Upper lobe of left lung (tissue), 4 donors: ENCODE measurements around the gene KCNIP3.

Source experiments
- CTCF ChIP-seq, 6 experiments: fragments of 450-650 bp in 4 of 6; fragments of 200-600 bp in 2 of 6; sonication (generic) in 2 of 6; IDR thresholded peaks; one replicate each; pipeline ENCODE4 v1.5.1; 2016 to 2019; ENCODE audit warnings: antibody characterized with exemption in 6 of 6
- EP300 ChIP-seq, 4 donors: sonication (generic); formaldehyde crosslinking; IDR thresholded peaks; one replicate each; pipeline ENCODE4 v1.5.1; 2017; ENCODE audit warnings: antibody characterized with exemption in 4 of 4, control low read depth in 2 of 4
- POLR2A ChIP-seq, 4 donors: fragments of 450-650 bp; IDR thresholded peaks; one replicate each; pipeline ENCODE4 v1.5.1; 2016 to 2017; ENCODE audit warnings: antibody characterized with exemption in 4 of 4, mild to moderate bottlenecking in 2 of 4
- POLR2AphosphoS5 ChIP-seq, 2 donors: sonication (generic); formaldehyde crosslinking; IDR thresholded peaks; one replicate each; pipeline ENCODE4 v1.5.1; 2017; ENCODE audit warnings: antibody characterized with exemption in 2 of 2

GRCh38 chr2:95317123-95317500, 20.0 kb downstream of the KCNIP3 start:
- TF ChIP-seq CTCF (IDR thresholded peaks at IDR 0.05) (no peak), POLR2A (IDR thresholded peaks at IDR 0.05) (no peak), POLR2AphosphoS5 (IDR thresholded peaks at IDR 0.05) (no peak), EP300 (IDR thresholded peaks at IDR 0.05) (no peak)
